Activated naive CD8-positive, alpha-beta T cell (primary cell): Measurements from ENCODE around the gene PIK3R5.

Source experiments
- H3K27ac Mint-ChIP-seq: one replicate; pipeline ENCODE4 v1.8.0; 2021; ENCODE audit warnings: mixed read lengths
- H3K27me3 Mint-ChIP-seq: one replicate; pipeline ENCODE4 v1.8.0; 2021; ENCODE audit warnings: mixed read lengths
- H3K36me3 Mint-ChIP-seq: one replicate; pipeline ENCODE4 v1.8.0; 2021; ENCODE audit warnings: mixed read lengths
- H3K4me1 Mint-ChIP-seq: one replicate; pipeline ENCODE4 v1.8.0; 2021; ENCODE audit warnings: low read depth, mixed read lengths
- H3K4me3 Mint-ChIP-seq: one replicate; pipeline ENCODE4 v1.8.0; 2021; ENCODE audit warnings: mild to moderate bottlenecking, mixed read lengths
- H3K9me3 Mint-ChIP-seq: one replicate; pipeline ENCODE4 v1.8.0; 2021; ENCODE audit warnings: low read depth, mixed read lengths

Gene PIK3R5

DNA sequence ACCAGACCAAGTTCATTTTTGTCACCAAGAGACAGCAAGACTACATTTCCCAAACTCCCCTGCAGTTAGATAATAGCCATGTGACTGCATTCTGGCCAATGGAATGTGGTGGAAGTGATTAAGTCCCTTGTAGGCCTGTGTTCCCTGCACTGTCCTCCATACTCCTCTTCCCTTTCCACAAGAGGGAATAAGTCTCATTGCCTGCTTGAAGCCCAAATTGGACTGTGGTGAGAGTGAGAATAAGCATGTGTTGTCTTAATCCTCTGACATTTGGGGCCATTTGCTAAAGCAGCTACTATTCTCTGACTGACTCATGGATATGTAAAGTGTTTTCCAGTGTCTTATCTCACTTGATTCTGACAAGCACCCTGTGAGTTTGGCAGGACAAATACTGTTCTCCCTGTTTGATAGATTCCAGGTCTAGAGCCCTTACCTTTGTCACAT, 118.7 kb downstream of the PIK3R5 start:
- H3K4me1 Mint-ChIP-seq: no peaks in the 10 kb centered on the region
- no peaks in the 10 kb centered on the region for H3K9me3 Mint-ChIP-seq
- H3K36me3 Mint-ChIP-seq: no peaks in the 10 kb centered on the region
- no peaks in the 10 kb centered on the region for H3K27me3 Mint-ChIP-seq
- H3K4me3 Mint-ChIP-seq: no peak overlapping the region
- H3K27ac Mint-ChIP-seq: no peak overlapping the region

DNA sequence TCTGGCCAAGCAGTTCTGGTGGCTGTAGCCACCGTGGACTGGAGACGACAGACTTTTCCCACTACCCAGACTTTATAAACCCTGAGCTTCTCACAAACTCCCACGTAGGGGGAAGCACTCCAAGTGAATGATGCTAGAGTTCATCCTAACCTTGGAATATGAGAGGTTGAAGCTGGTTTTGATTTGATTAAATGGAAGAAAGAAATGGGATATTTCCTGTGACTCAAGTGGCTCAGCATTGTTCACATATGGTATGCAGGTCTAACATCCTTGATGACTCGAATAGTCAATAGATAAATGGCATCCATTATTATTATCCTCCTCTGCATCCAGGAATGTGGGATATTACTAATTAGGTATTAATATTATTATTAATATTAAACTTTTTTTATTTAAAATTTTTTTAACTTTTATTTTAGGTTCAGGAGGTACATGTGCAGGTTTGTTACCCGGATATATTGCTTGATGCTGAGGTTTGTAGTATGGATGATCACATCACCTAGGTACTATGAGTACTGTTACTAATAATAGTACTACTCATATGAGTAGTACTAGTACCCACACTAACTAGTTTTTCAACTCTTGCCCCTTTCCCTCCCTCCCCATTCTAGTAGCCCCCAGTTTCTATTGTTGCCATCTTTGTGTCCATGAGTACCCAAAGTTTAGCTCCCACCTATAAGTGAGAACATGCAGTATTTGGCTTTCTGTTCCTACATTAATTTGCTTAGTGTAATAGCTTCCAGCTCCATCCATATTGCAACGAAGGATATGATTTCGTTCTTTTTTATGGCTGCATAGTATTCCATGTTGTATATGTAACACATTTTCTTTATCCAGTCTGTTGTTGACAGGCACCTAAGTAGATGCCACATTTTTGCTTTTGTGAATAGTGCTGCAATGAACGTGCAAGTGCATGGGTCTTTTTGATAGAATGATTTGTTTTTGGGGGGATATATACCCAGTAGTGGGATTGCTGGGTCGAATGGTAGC, 121.0 kb downstream of the PIK3R5 start:
- H3K9me3 Mint-ChIP-seq: no peaks in the 10 kb centered on the region
- no peaks in the 10 kb centered on the region for H3K4me1 Mint-ChIP-seq
- no peaks in the 10 kb centered on the region for H3K27me3 Mint-ChIP-seq
- H3K4me3 Mint-ChIP-seq: no peak overlapping the region
- no peak overlapping the region for H3K27ac Mint-ChIP-seq
- H3K36me3 Mint-ChIP-seq: no peaks in the 10 kb centered on the region

DNA sequence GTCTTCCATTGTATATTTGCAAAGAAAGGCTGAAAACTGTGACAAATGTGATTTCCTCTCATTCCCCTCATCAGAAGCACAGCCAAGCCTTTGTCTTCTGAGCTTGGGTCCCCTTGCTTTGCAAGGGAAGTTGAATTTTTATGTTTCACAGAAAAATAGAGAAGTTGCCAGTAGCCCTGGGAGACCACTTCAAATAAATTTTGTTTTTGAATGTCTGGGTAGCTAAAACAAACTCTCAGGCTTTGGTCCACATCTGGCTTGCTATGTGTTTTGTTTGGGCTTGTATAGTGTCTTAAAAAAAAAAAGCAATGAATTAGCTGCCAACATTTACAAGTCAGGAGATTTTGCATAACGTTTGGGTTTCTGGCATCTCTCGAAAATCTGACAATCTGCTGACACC, 122.2 kb downstream of the PIK3R5 start:
- Mint-ChIP-seq H3K4me3 (no peak overlapping the region), H3K36me3 (no peaks in the 10 kb centered on the region), H3K27me3 (no peaks in the 10 kb centered on the region), H3K4me1 (no peaks in the 10 kb centered on the region), H3K27ac (no peak overlapping the region), H3K9me3 (no peaks in the 10 kb centered on the region)

DNA sequence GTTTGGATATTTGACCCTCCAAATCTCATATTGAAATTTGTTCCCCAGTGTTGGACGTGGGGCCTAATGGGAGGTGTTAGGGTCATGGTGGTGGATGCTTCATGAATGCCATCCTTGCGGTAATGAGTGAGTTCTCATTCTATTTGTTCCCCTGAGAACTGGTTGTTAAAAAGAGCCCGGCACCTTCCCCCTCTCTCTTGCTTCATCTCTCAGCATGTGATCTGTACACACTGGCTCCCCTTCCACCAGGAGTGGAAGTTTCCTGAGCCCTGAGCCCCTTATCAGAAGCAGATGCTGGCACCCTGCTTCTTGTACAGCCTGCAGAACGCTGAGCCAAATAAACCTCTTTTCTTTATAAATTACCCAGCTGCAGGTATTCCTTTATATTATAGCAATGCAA, 123.7 kb downstream of the PIK3R5 start:
- H3K27ac Mint-ChIP-seq: no peak overlapping the region
- H3K4me1 Mint-ChIP-seq: no peaks in the 10 kb centered on the region
- no peaks in the 10 kb centered on the region for H3K9me3 Mint-ChIP-seq
- no peaks in the 10 kb centered on the region for H3K27me3 Mint-ChIP-seq
- H3K36me3 Mint-ChIP-seq: no peaks in the 10 kb centered on the region
- H3K4me3 Mint-ChIP-seq: no peak overlapping the region

DNA sequence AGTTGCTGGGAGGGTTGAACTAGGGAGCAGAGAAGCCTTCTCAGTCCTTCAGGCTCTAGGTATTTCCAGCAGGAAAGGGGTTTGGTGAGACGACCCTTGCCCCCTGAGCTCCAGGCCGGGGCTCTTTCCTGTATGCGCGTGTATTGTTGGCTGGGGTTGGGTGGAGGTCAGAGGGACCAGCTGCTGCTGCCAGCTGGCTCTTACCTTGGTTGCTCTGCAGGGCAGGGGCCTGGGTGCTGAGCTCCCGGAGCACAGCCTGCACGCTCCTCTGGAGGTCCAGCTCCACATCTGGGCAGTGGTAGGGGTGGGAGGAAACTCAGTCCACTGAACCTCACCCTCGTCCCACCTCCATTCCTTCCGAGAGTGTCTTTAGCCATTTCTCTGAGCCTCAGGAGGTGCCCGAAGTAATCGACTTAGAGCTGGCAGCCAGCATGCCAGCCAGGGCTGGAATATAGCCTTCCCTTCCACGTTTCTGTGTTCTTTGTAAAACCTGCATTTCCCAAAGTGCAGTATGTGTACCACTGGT, 126.0 kb downstream of the PIK3R5 start:
- no peaks in the 10 kb centered on the region for H3K4me1 Mint-ChIP-seq
- H3K27me3 Mint-ChIP-seq: no peaks in the 10 kb centered on the region
- H3K27ac Mint-ChIP-seq: no peak overlapping the region
- H3K4me3 Mint-ChIP-seq: no peak overlapping the region
- no peaks in the 10 kb centered on the region for H3K36me3 Mint-ChIP-seq
- no peaks in the 10 kb centered on the region for H3K9me3 Mint-ChIP-seq

DNA sequence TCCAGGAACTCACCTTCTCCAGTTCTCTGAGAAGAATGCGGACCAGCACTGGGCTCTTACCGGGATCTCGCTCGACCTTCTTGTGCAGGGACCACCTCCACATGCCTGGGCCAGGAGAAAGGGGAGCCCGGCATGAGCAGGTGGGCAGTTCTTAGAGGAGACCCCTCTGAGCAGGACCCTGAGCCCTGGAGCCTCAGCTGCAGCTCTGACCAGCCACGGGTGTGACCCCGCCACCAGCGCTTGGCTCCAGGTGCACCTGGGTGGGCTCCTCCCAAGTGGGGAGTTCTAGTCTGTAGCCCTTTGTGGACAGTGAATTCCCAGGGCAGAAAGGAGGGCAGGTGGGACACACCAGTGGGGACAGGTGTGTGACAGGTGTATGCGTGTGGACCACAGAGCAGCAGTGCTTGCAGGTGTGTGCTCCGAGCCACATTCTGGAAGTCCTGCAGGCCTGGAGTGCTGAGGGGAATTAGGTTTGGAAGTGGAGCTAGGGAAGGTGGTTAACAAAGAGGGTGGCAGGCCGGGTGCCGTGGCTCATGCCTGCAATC, 126.9 kb downstream of the PIK3R5 start:
- no peaks in the 10 kb centered on the region for H3K4me1 Mint-ChIP-seq
- no peaks in the 10 kb centered on the region for H3K9me3 Mint-ChIP-seq
- no peaks in the 10 kb centered on the region for H3K36me3 Mint-ChIP-seq
- H3K4me3 Mint-ChIP-seq: no peak overlapping the region
- H3K27ac Mint-ChIP-seq: no peak overlapping the region
- no peaks in the 10 kb centered on the region for H3K27me3 Mint-ChIP-seq

DNA sequence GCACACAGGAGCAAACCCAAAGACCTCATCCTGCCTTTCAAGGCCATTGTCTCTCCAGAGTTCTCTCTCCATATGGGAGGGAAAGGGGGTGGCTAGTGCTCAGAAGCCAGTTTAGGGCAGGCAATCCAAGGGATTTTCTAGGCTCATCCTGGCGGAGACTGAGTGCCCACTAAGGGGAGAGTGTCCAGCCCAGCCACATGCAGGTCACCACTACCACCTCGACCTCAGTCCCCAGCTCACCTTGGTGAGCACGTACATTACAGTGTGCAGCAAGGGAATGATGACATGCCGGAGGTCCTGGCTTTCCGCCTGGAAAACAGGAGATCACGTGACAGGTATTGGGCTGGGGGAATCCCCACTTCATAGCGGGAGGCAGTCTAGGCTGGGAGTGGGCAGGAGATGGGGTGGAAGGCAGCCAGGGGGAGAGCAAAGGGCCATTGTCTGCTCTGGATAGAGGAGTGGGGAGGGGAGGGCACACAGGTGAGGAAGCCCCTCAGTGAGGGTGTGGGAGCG, 127.9 kb downstream of the PIK3R5 start:
- H3K4me3 Mint-ChIP-seq: no peak overlapping the region
- no peaks in the 10 kb centered on the region for H3K9me3 Mint-ChIP-seq
- H3K4me1 Mint-ChIP-seq: no peaks in the 10 kb centered on the region
- H3K27ac Mint-ChIP-seq: no peak overlapping the region
- no peaks in the 10 kb centered on the region for H3K36me3 Mint-ChIP-seq
- no peaks in the 10 kb centered on the region for H3K27me3 Mint-ChIP-seq

DNA sequence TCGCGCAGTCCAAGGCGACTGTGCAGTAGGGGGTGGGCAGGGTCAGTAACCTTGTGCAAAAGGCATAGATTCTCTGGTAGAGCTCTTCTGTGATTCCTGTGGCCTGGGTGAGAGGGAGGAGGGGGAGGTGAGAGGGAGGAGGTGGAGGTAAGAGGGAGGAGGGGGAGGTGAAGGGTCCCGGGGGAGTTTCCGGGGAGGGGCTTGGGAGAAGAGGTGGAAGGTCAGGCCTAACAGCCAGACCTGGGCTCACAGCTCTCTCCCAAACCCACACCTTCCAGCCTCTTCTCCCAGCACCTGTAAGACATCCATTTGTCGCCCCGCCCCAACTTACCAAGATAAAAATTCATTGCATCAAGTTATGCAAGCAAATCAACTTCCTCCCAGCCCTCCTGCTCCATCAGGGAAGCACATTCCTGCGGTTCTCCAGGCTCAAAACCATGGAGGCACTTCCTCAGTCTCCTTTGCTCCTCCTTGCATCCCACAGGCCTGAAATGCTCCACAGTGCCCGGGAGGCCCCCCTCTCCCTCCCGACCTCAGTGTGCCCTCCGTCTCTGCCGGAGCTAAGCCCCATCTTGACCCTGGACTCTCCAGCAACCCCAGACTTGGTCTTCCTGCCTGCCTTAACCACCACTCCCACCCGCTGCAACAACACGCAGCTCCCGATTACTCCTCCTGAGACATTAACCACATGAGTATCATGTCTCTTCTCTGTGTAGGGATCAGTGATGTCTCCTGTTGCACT, 128.5 kb downstream of the PIK3R5 start:
- no peak overlapping the region for H3K27ac Mint-ChIP-seq
- H3K27me3 Mint-ChIP-seq: no peaks in the 10 kb centered on the region
- no peaks in the 10 kb centered on the region for H3K9me3 Mint-ChIP-seq
- no peaks in the 10 kb centered on the region for H3K4me1 Mint-ChIP-seq
- H3K36me3 Mint-ChIP-seq: no peaks in the 10 kb centered on the region
- no peak overlapping the region for H3K4me3 Mint-ChIP-seq

DNA sequence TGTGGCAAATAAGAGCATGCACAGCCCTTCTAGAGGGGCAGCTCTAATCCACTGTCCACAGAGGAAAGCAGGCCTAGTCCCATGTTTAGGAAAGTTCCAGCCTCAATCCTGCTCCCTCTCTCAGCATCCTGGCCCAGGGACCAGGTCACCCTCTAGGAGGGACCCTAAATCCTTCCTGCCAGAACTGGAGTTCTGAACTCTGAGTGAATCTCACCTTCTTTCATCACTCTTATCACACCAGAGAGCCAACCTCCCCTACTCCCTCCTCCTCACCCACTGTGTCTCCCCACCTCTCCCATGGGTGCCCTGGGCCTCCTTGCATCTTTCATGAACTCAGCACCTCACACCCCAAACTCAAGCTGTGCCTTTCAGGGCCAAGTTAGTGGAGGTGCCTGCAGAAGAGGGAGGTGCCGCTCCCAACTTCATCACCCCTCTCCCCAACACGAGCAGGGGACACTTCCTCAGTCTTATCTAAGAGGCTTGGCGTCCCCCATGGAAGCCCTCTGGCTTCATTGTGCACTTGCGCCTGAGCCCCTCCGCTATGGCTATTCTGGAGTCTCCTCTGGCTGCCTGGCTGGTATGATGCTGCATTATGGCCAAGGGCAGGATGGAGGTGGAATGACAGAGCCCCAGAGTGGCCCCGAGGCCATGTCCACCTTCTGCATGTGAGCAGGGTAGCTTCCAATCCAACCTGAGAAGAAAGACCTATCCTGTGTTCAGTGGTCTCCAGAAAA, 129.7 kb downstream of the PIK3R5 start:
- no peaks in the 10 kb centered on the region for H3K36me3 Mint-ChIP-seq
- no peaks in the 10 kb centered on the region for H3K9me3 Mint-ChIP-seq
- H3K27ac Mint-ChIP-seq: no peak overlapping the region
- no peak overlapping the region for H3K4me3 Mint-ChIP-seq
- H3K27me3 Mint-ChIP-seq: no peaks in the 10 kb centered on the region
- no peaks in the 10 kb centered on the region for H3K4me1 Mint-ChIP-seq

DNA sequence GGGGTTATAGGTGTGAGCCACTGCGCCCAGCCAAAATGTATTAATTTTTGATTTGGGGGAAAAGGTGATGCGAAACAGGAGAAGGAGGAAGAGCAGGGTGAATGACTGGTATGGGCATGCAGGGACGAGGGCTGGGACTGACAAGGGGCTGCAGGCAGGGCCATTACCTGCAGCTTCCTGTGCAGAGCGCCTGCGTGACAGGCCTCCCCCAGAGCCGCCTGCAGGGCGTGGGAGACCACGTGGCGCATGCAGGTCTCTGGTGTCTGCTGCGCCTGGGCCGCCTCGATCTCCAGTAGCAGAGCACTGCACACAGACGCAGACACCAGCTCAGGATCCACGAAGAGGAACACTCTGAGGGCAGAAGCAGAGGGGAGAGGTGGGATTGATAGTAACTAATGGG, 130.4 kb downstream of the PIK3R5 start:
- H3K36me3 Mint-ChIP-seq: no peaks in the 10 kb centered on the region

DNA sequence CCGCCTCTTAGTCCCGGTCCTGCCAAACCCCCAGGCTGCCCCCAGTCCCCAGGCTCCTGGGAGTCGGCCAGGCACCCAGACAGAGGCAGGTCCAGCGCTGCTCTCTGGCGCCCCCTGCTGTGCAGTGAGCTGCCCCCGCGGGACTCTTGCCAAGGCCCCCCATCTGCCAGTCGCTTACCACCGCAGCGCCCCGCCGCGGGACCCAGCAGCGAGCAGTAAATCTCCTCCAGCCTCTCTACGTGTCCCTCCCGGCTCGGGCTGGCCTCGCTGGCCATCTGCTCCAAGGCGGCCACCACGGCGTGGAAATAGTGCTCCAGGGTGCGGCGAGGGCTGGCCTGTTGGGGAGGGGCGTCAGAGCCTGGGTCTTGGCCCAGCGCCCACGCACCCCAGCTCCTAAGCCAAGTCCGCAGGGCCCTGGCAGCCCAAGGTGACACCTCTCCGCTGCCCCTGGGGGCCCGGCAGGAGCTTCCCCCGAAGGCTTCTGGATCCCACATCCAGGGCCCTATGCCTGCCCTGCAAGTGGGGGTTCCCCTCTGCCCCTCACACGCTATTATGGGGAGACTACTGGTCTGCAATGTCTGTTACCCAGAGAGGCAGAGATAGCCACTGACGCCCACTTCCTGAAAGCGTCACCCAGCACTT, 132.7 kb downstream of the PIK3R5 start:
- no peaks in the 10 kb centered on the region for H3K27me3 Mint-ChIP-seq
- H3K4me3 Mint-ChIP-seq: no peak overlapping the region
- H3K27ac Mint-ChIP-seq: no peak overlapping the region
- H3K4me1 Mint-ChIP-seq: no peaks in the 10 kb centered on the region
- no peaks in the 10 kb centered on the region for H3K9me3 Mint-ChIP-seq
- H3K36me3 Mint-ChIP-seq: no peaks in the 10 kb centered on the region

More for the DNA sequence above, 130.4 kb downstream of the PIK3R5 start:
- H3K4me3 Mint-ChIP-seq: no peak overlapping the region
- no peaks in the 10 kb centered on the region for H3K27me3 Mint-ChIP-seq
- no peak overlapping the region for H3K27ac Mint-ChIP-seq
- no peaks in the 10 kb centered on the region for H3K4me1 Mint-ChIP-seq
- H3K9me3 Mint-ChIP-seq: no peaks in the 10 kb centered on the region

DNA sequence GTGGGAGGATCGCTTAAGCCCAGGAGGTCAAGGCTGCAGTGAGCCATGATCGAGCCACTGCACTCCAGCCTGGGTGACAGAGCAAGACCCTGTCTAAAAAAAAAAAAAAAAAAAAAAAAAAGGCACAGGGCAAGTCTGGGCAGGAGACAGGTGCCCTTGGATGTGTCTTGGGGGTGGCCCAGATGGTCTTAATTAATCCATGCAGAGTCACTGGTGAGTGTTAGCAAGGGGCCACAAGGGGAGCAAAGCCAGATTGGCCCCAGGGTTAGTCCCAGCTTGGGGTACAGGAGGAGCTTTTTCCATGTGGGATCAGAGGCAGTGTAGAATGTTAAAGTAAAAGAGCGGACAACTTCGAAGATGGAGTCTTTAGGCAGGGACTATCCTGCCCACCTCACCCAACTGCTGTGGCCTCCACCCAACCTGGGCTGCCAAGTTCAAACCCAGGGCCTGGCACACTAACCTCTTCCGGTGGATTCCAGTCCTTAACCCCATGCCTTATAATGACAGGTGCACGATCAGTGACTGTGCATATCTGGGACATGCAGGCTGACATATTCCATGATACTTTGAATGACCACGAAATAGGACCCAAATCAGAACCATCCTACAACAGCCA, 134.2 kb downstream of the PIK3R5 start:
- H3K4me1 Mint-ChIP-seq: no peaks in the 10 kb centered on the region
- H3K9me3 Mint-ChIP-seq: no peaks in the 10 kb centered on the region
- no peak overlapping the region for H3K27ac Mint-ChIP-seq
- H3K27me3 Mint-ChIP-seq: no peaks in the 10 kb centered on the region
- no peak overlapping the region for H3K4me3 Mint-ChIP-seq
- H3K36me3 Mint-ChIP-seq: no peaks in the 10 kb centered on the region

DNA sequence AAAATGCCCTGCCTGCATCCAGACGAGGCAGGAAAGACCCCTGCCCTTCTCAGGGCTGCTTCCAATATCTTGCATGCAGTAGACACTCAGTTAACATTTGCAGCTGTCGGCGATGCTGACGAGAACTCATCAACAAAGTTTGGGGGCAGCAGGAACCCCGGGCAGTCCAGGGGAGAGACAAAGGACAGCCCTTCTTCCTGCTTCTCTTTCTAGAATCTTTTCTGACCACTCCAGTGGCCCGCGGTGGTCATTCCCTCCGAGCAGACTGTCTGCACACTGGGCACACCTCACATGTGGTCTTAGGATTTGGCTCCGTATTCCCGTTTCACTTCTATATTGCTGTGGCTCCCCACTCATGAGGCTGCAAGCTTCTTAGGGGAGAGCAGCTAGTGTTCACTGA, 135.4 kb downstream of the PIK3R5 start:
- no peaks in the 10 kb centered on the region for H3K4me1 Mint-ChIP-seq

More for the DNA sequence above, 135.4 kb downstream of the PIK3R5 start:
- H3K36me3 Mint-ChIP-seq: no peaks in the 10 kb centered on the region
- H3K27me3 Mint-ChIP-seq: no peaks in the 10 kb centered on the region
- H3K4me3 Mint-ChIP-seq: no peak overlapping the region
- no peak overlapping the region for H3K27ac Mint-ChIP-seq
- H3K9me3 Mint-ChIP-seq: no peaks in the 10 kb centered on the region
